Uterus (tissue), 2 donors: Measurements from ENCODE around the gene ARL2.

Experiments
- POLR2A ChIP-seq, 2 donors: fragments of 450-650 bp; IDR thresholded peaks; one replicate each; pipeline ENCODE4 v1.6.1; 2016; ENCODE audit warnings: antibody characterized with exemption in 2 of 2, mild to moderate bottlenecking in 1 of 2, moderate library complexity in 1 of 2
- TF ChIP-seq, protein P1 (sequence below), 4 experiments: fragments of 200-600 bp in 2 of 4; fragments of 450-650 bp in 2 of 4; sonication (generic) in 2 of 4; IDR thresholded peaks; one replicate each; pipeline ENCODE4 v1.5.1; 2016 to 2019; ENCODE audit warnings: antibody characterized with exemption in 4 of 4, mild to moderate bottlenecking in 2 of 4, moderate library complexity in 1 of 4

DNA sequence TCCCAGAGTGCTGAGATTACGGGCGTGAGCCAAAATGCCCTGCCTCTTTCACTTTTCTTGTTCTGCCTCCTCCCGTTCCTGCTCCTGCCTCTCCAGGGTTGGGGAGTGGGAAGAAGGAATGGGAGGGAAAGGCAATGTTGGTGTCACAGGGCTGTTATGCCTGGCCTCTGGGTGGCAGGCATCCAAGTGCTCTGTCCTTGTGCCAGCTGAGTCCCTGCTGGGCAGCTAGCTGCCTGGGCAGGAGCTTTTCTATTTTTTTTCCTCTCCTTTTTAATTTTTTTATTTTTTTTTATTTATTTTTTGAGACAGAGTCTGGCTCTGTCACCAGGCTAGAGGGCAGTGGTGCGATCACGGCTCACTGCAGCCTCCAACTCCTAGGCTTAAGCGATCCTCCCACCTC lies 23.0 kb downstream of the ARL2 start:
- TF ChIP-seq, protein P1, sequence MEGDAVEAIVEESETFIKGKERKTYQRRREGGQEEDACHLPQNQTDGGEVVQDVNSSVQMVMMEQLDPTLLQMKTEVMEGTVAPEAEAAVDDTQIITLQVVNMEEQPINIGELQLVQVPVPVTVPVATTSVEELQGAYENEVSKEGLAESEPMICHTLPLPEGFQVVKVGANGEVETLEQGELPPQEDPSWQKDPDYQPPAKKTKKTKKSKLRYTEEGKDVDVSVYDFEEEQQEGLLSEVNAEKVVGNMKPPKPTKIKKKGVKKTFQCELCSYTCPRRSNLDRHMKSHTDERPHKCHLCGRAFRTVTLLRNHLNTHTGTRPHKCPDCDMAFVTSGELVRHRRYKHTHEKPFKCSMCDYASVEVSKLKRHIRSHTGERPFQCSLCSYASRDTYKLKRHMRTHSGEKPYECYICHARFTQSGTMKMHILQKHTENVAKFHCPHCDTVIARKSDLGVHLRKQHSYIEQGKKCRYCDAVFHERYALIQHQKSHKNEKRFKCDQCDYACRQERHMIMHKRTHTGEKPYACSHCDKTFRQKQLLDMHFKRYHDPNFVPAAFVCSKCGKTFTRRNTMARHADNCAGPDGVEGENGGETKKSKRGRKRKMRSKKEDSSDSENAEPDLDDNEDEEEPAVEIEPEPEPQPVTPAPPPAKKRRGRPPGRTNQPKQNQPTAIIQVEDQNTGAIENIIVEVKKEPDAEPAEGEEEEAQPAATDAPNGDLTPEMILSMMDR (IDR thresholded peaks at IDR 0.05): no peak
- no peak for TF ChIP-seq POLR2A (IDR thresholded peaks at IDR 0.05)
